WERI-Rb-1 (cell line): Measurements from ENCODE around the gene MAP4K4.

Experiments used
- DNase-seq: peaks from one replicate; pipeline ENCODE4 v3.0.0-alpha.2; 2020
- H3K27ac ChIP-seq: fragments of 250-450 bp; sonication (Bioruptor Pico); 2 replicates; pipeline ENCODE4 v1.5.1; 2020; ENCODE audit warnings: mild to moderate bottlenecking, moderate library complexity
- H3K27me3 ChIP-seq: fragments of 250-450 bp; sonication (Bioruptor Pico); 2 replicates; pipeline ENCODE4 v1.5.1; 2021; ENCODE audit warnings: mild to moderate bottlenecking, low read depth, moderate library complexity; ENCODE audit not compliant: insufficient read depth, severe bottlenecking
- H3K36me3 ChIP-seq: fragments of 250-450 bp; sonication (Bioruptor Pico); 2 replicates; pipeline ENCODE4 v1.5.1; 2020; ENCODE audit warnings: mild to moderate bottlenecking, moderate library complexity
- H3K4me3 ChIP-seq: 2 replicates; pipeline ENCODE4 v1.5.1; 2011; ENCODE audit warnings: low read depth, mild to moderate bottlenecking, control low read depth, low read length
- H3K9me3 ChIP-seq: fragments of 250-450 bp; sonication (Bioruptor Pico); 2 replicates; pipeline ENCODE4 v1.5.1; 2021; ENCODE audit warnings: mild to moderate bottlenecking, moderate library complexity; ENCODE audit not compliant: severe bottlenecking
- TF ChIP-seq, protein P1 (sequence below): IDR thresholded peaks from 2 replicates; pipeline ENCODE4 v1.5.1; 2011; ENCODE audit warnings: low read depth, mild to moderate bottlenecking, control low read depth, inconsistent platforms, low read length

The MAP4K4 gene

DNA sequence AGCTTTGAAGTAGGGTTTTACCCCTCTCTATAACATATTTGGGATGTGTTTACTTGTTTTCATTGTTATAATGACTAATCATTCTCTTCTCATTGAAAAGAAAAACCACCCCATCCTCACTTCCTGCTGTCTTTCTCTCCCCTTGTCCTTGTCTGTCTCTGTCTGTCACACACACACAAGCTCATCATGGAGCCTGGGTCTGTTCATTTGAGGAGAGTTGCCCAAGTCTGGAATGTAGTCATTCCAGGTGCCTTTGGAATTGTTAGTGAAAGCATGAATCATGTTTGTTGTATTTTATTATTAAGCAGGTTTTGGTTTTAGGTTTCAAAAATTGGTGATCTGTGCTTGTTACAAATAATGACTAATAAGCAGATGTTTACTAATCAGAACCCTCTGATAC is 160.7 kb downstream of the MAP4K4 start:
- H3K36me3 ChIP-seq: peaks cover 71% of the 10 kb centered on the region
- TF ChIP-seq, protein P1, sequence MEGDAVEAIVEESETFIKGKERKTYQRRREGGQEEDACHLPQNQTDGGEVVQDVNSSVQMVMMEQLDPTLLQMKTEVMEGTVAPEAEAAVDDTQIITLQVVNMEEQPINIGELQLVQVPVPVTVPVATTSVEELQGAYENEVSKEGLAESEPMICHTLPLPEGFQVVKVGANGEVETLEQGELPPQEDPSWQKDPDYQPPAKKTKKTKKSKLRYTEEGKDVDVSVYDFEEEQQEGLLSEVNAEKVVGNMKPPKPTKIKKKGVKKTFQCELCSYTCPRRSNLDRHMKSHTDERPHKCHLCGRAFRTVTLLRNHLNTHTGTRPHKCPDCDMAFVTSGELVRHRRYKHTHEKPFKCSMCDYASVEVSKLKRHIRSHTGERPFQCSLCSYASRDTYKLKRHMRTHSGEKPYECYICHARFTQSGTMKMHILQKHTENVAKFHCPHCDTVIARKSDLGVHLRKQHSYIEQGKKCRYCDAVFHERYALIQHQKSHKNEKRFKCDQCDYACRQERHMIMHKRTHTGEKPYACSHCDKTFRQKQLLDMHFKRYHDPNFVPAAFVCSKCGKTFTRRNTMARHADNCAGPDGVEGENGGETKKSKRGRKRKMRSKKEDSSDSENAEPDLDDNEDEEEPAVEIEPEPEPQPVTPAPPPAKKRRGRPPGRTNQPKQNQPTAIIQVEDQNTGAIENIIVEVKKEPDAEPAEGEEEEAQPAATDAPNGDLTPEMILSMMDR: no peak
- H3K9me3 ChIP-seq: no peaks in the 10 kb centered on the region
- H3K27ac ChIP-seq: no peak overlapping the region
- H3K27me3 ChIP-seq: no peaks in the 10 kb centered on the region
- no peak overlapping the region for H3K4me3 ChIP-seq
- no peak for DNase-seq

DNA sequence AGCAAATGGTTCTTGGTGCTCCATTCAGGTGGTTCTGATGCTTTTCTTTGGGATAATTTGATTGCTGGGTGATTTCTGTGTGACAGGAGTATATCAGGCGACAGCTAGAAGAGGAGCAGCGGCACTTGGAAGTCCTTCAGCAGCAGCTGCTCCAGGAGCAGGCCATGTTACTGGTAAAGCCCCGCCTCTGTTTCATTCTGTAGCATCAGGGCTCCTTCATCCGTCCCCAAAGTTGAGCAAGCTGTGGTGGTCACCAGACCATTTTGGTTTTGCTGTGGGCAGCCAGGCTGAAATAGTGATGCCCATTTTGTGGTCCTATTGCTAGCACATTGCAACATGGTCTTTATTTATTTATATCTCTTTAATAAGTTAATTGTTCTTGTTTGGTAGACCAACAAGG is 161.4 kb downstream of the MAP4K4 start:
- DNase-seq: no peak
- no peak overlapping the region for H3K4me3 ChIP-seq
- no peak overlapping the region for H3K27ac ChIP-seq
- H3K27me3 ChIP-seq: no peaks in the 10 kb centered on the region
- TF ChIP-seq, protein P1: no peak
- no peaks in the 10 kb centered on the region for H3K9me3 ChIP-seq
- H3K36me3 ChIP-seq: peaks cover 71% of the 10 kb centered on the region

DNA sequence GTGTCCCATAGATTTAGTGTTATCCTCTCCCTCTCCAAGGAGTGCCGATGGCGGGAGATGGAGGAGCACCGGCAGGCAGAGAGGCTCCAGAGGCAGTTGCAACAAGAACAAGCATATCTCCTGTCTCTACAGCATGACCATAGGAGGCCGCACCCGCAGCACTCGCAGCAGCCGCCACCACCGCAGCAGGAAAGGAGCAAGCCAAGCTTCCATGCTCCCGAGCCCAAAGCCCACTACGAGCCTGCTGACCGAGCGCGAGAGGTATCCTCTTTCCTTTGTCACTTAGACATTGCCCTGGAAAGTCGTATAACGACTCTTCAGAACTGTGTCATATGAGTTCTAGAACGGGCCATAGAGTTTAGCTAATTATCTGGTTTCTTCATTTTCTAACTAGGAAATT is 162.1 kb downstream of the MAP4K4 start:
- Histone ChIP-seq H3K36me3 (peaks cover 73% of the 10 kb centered on the region), H3K27ac (no peak overlapping the region), H3K9me3 (no peaks in the 10 kb centered on the region), H3K27me3 (no peaks in the 10 kb centered on the region), H3K4me3 (no peak overlapping the region)
- no peak for DNase-seq
- TF ChIP-seq, protein P1: no peak

DNA sequence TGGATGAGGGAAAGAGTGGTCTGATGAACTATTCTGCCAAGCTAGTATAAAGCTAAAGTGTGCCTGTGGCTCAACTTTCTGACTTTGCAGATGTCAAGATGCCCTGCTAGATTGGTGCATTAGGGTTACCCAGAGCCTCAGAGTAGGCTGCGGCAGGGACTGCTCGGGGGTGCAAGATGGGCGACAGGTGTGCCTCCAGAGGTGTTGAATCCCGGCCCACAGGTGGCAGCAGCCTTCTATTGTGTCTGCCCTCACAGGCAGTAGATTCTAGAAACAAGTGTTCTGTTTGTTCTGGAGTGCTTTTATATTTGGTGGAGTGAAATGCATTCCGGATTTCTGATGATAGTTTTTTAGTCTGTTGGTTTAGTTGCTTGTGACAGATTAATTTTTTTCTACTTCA is 162.7 kb downstream of the MAP4K4 start:
- Histone ChIP-seq H3K36me3 (peaks cover 73% of the 10 kb centered on the region), H3K27ac (no peak overlapping the region), H3K9me3 (no peaks in the 10 kb centered on the region), H3K4me3 (no peak overlapping the region), H3K27me3 (no peaks in the 10 kb centered on the region)
- TF ChIP-seq, protein P1: no peak
- no peak for DNase-seq

DNA sequence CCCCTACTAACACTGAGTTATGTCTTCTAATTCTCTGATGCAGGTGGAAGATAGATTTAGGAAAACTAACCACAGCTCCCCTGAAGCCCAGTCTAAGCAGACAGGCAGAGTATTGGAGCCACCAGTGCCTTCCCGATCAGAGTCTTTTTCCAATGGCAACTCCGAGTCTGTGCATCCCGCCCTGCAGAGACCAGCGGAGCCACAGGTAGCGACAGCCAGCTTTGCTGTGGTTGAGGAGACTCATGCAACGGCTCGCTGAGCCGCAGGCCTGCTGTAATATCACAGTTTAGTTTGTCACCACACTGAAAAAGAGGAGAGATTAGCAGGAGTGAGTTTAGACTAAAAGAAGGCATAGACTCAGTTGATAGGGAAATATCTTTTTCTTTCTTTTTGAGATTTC is 163.3 kb downstream of the MAP4K4 start:
- no peak for DNase-seq
- Histone ChIP-seq H3K36me3 (peaks cover 73% of the 10 kb centered on the region), H3K4me3 (no peak overlapping the region), H3K27me3 (no peaks in the 10 kb centered on the region), H3K9me3 (no peaks in the 10 kb centered on the region), H3K27ac (no peak overlapping the region)
- TF ChIP-seq, protein P1: no peak

DNA sequence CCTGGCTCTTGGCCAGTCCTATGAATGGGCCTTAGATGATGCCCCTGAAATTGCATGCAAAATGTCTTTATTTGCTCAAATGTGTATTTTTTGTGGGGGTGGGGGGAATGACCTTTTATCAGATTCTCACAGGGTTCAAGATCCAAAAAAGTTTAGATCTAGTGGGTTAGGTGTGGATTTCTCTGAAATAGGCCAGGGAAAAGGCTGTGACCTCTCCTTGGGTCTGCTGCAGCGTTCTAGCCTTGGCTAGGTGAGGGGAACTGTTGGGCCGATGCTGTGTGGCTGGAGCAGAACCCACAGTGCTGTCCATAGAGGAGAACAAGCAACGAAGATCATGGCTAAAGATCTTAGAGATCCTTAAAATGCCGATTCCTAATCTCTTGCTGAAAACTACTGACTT is 163.9 kb downstream of the MAP4K4 start:
- no peak for DNase-seq
- H3K9me3 ChIP-seq: no peaks in the 10 kb centered on the region
- no peak overlapping the region for H3K27ac ChIP-seq
- H3K36me3 ChIP-seq: peaks cover 72% of the 10 kb centered on the region
- H3K27me3 ChIP-seq: no peaks in the 10 kb centered on the region
- no peak overlapping the region for H3K4me3 ChIP-seq
- TF ChIP-seq, protein P1: no peak
